OCI-LY3 (cell line): ENCODE data around the gene ACOXL.

Experiments
- EZH2phosphoT487 ChIP-seq: fragments of 200-600 bp; shearing (Covaris generic); IDR thresholded peaks from 2 replicates; pipeline ENCODE4 v1.6.1; 2018; ENCODE audit warnings: antibody characterized with exemption, mixed run types, low read depth
- TF ChIP-seq, protein P1 (sequence below): fragments of 200-600, 300-600 bp; sonication (generic); IDR thresholded peaks from 2 replicates; pipeline ENCODE4 v1.5.1; 2014; ENCODE audit warnings: antibody characterized with exemption, low read length, low read depth

DNA sequence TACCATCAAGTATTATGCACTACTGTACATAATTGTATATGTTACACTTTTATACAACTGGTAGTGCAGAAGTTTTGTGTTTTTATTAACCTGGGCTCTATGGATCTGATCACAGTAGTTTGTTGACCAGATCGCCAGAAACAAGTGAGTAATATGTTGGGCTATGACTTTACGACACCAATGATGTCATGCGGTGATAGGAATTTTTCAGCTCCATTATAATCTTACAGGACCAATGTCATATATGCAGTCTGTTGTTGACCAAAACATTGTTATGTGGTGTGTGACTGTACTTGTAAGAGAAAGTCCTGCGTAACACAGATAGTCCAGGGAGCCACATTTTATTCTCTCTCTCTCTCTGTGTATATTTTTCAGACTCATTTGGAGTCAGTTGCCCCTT, 4.5 kb upstream of the ACOXL start:
- TF ChIP-seq, protein P1, sequence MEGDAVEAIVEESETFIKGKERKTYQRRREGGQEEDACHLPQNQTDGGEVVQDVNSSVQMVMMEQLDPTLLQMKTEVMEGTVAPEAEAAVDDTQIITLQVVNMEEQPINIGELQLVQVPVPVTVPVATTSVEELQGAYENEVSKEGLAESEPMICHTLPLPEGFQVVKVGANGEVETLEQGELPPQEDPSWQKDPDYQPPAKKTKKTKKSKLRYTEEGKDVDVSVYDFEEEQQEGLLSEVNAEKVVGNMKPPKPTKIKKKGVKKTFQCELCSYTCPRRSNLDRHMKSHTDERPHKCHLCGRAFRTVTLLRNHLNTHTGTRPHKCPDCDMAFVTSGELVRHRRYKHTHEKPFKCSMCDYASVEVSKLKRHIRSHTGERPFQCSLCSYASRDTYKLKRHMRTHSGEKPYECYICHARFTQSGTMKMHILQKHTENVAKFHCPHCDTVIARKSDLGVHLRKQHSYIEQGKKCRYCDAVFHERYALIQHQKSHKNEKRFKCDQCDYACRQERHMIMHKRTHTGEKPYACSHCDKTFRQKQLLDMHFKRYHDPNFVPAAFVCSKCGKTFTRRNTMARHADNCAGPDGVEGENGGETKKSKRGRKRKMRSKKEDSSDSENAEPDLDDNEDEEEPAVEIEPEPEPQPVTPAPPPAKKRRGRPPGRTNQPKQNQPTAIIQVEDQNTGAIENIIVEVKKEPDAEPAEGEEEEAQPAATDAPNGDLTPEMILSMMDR, result no peak
- TF ChIP-seq EZH2phosphoT487, result no peak
